K562 (cell line): ENCODE results near the gene RNF175. TPM values are rescaled to one million over a fixed set of nuclear protein-coding genes. Genes with fewer than 3 reads are reported as not detected.

Experiments used
- ATAC-seq: fragments of 200-7000 bp; cut with Tn5 transposase; 3 replicates; pipeline ENCODE4 v1.9.1; 2020; ENCODE audit warnings: moderate library complexity
- BruUV-seq: library from RNA; stranded (reverse); fragments of 400-500 nt; replicated peaks from 2 replicates; lab custom pipeline; 2021; lab: Mats Ljungman, UMichigan
- CTCF ChIA-PET: fragments of 300-600 bp; formaldehyde crosslinking; extraction: SDS; loops from one replicate; lab custom pipeline; 2021; ENCODE audit warnings: low intra/inter-chr PET ratio; lab: Yijun Ruan, JAX
- POLR2A ChIA-PET: fragments of 300-600, 350-650 bp; sonication (Branson Sonifier 250); formaldehyde crosslinking; extraction: SDS; loops from one replicate; lab custom pipeline; 2021; ENCODE audit warnings: antibody characterized with exemption, inconsistent platforms; lab: Yijun Ruan, JAX
- DNase-seq, 4 experiments: peaks; one replicate each; pipeline versions ENCODE4 v3.0.0 to v3.0.0-alpha.2; 2011 to 2018; ENCODE audit warnings: low spot score in 3 of 4, mixed read lengths in 3 of 4; ENCODE audit errors: extremely low read depth in 1 of 4
- FAIRE-seq: peaks from 2 replicates; lab custom pipeline; 2011; peaks lifted over from hg19 to GRCh38; lab: Jason Lieb, UNC
- H2AFZ ChIP-seq: 2 replicates; pipeline ENCODE4 v1.6.0; 2011; ENCODE audit warnings: low read depth, low read length, control low read depth, inconsistent platforms
- H3K27ac ChIP-seq: fragments of 200-600 bp; 3 replicates; pipeline ENCODE4 v1.8.0; 2011; ENCODE audit warnings: low read depth, mild to moderate bottlenecking, control low read depth, inconsistent platforms, low read length, moderate library complexity, mixed read lengths; ENCODE audit errors: extremely low read depth
- H3K27me3 ChIP-seq, 2 experiments: fragments of 300-600 bp in 1 of 2; 2 replicates in 1 of 2; 3 replicates in 1 of 2; pipeline versions ENCODE4 v1.6.0 to v1.8.0; 2011; ENCODE audit warnings: inconsistent platforms in 2 of 2, low read length in 2 of 2, mild to moderate bottlenecking in 1 of 2, mixed read lengths in 1 of 2, moderate library complexity in 1 of 2; ENCODE audit not compliant: control insufficient read depth in 2 of 2, insufficient read depth in 2 of 2
- H3K36me3 ChIP-seq: fragments of 300-600 bp; 3 replicates; pipeline ENCODE4 v1.8.0; 2011; ENCODE audit warnings: mild to moderate bottlenecking, low read length, inconsistent platforms; ENCODE audit not compliant: control insufficient read depth, insufficient read depth
- H3K4me1 ChIP-seq, 2 experiments: fragments of 200-600 bp in 1 of 2; replicated peaks in 1 of 2; 2 replicates in 1 of 2; 3 replicates in 1 of 2; pipeline versions ENCODE4 v1.5.1 to v1.8.0; 2011; ENCODE audit warnings: inconsistent platforms in 2 of 2, low read length in 2 of 2, mild to moderate bottlenecking in 1 of 2, mixed read lengths in 1 of 2, moderate library complexity in 1 of 2; ENCODE audit not compliant: control insufficient read depth in 2 of 2, insufficient read depth in 2 of 2
- H3K4me2 ChIP-seq: 2 replicates; pipeline ENCODE4 v1.6.1; 2011; ENCODE audit warnings: low read length, control low read depth, inconsistent platforms, mixed read lengths; ENCODE audit not compliant: insufficient read depth
- H3K4me3 ChIP-seq: fragments of 200-600 bp; sonication (generic), shearing (Covaris generic); 2 replicates; pipeline ENCODE4 v1.5.1; 2016; ENCODE audit warnings: control low read depth, inconsistent platforms
- H3K79me2 ChIP-seq: fragments of 200-600 bp; 3 replicates; pipeline ENCODE4 v1.8.0; 2011; ENCODE audit warnings: low read length, inconsistent platforms; ENCODE audit not compliant: control insufficient read depth, insufficient read depth
- H3K9ac ChIP-seq, 2 experiments: 2 replicates each; pipeline versions ENCODE4 v1.6.0 to v1.6.1; 2011; ENCODE audit warnings: low read depth in 2 of 2, low read length in 2 of 2, control low read depth in 1 of 2, inconsistent platforms in 1 of 2, mild to moderate bottlenecking in 1 of 2, mixed read lengths in 1 of 2; ENCODE audit not compliant: insufficient read depth in 1 of 2
- H3K9me1 ChIP-seq: one replicate; pipeline ENCODE4 v1.6.0; 2011; ENCODE audit warnings: inconsistent platforms, mild to moderate bottlenecking, low read length, moderate library complexity; ENCODE audit not compliant: control insufficient read depth, insufficient read depth
- H3K9me3 ChIP-seq: replicated peaks from 2 replicates; pipeline ENCODE4 v1.5.1; 2011; ENCODE audit warnings: low read depth, low read length, inconsistent platforms; ENCODE audit not compliant: control insufficient read depth, insufficient read depth
- H4K20me1 ChIP-seq: replicated peaks from 2 replicates; pipeline ENCODE4 v1.6.1; 2011; ENCODE audit warnings: low read length, inconsistent platforms, mixed read lengths; ENCODE audit not compliant: control insufficient read depth, insufficient read depth
- CHD1 ChIP-seq: fragments of 200-600 bp; sonication (generic); IDR thresholded peaks from one replicate; pipeline ENCODE4 v1.6.1; 2012; ENCODE audit warnings: mild to moderate bottlenecking, moderate library complexity, low read length, inconsistent platforms
- HDAC1 ChIP-seq, 2 experiments: fragments of 450-650 bp; IDR thresholded peaks; 2 replicates each; pipeline ENCODE4 v1.6.1; 2016 to 2017; ENCODE audit warnings: inconsistent platforms in 1 of 2, mild to moderate bottlenecking in 1 of 2, moderate library complexity in 1 of 2
- IRF9 ChIP-seq: fragments of 450-650 bp; IDR thresholded peaks from 2 replicates; pipeline ENCODE4 v1.6.1; 2016; ENCODE audit warnings: missing biosample characterization, missing genetic modification characterization
- KAT7 ChIP-seq: sonication (generic); formaldehyde crosslinking; IDR thresholded peaks from 2 replicates; pipeline ENCODE4 v1.8.0; 2022; ENCODE audit warnings: missing genetic modification reagents, mild to moderate bottlenecking, borderline replicate concordance
- MEIS2 ChIP-seq: fragments of 450-650 bp; IDR thresholded peaks from 2 replicates; pipeline ENCODE4 v1.6.1; 2014; ENCODE audit warnings: mild to moderate bottlenecking; ENCODE audit not compliant: partially characterized antibody
- SIX5 ChIP-seq, 2 experiments: IDR thresholded peaks; 2 replicates each; pipeline ENCODE4 v1.6.1; 2011; ENCODE audit warnings: low read length in 2 of 2, borderline replicate concordance in 1 of 2, low read depth in 1 of 2, mild to moderate bottlenecking in 1 of 2, moderate library complexity in 1 of 2; ENCODE audit not compliant: insufficient read depth in 1 of 2
- SMAD4 ChIP-seq: fragments of 250-450 bp; sonication (Bioruptor Pico); conservative IDR thresholded peaks from 2 replicates; pipeline ENCODE4 v1.8.0; 2021; ENCODE audit warnings: inconsistent platforms, mild to moderate bottlenecking, moderate library complexity
- U2AF1 ChIP-seq: fragments of 200-400 bp; formaldehyde crosslinking; optimal IDR thresholded peaks from 2 replicates; pipeline ENCODE3; 2017; ENCODE audit warnings: mild to moderate bottlenecking, low read depth, low read length, moderate library complexity
- ZFP30 ChIP-seq: fragments of 250-450 bp; sonication (Bioruptor Pico); IDR thresholded peaks from 2 replicates; pipeline ENCODE4 v1.8.0; 2022; ENCODE audit warnings: moderate library complexity, mild to moderate bottlenecking, inconsistent platforms, borderline replicate concordance
- WGBS: fragments of 100-300 bp; shearing (Covaris generic); methylation state at CpG from one replicate; pipeline ENCODE4 v1.1.6; 2016; ENCODE audit warnings: low coverage, mixed read lengths; ENCODE audit not compliant: insufficient coverage; ENCODE audit errors: missing lambda C conversion rate; 5-methylcytosine and 5-hydroxymethylcytosine counted together
- in situ Hi-C: fragments of 300-500 bp; cut with MboI; formaldehyde crosslinking; loops from 4 replicates; pipeline ENCODE4 v1.15.0; 2018; ENCODE audit warnings: inconsistent platforms, mixed read lengths
- intact Hi-C: fragments of 100-400 bp; cut with micrococcal nuclease; formaldehyde crosslinking; loops from 2 replicates; pipeline ENCODE4 v1.14.2; 2022
- polyA plus RNA-seq, 8 experiments: library from polyadenylated mRNA; depleted of rRNA in 4 of 8; stranded (reverse) in 5 of 8; unstranded in 3 of 8; fragments of >200 nt; fragmentation: Nextera tagmentation in 2 of 8; fragmentation: Illumina TruSeq in 1 of 8; extraction: Ambion mirVana in 2 of 8; extraction: Trizol in 1 of 8; gene quantifications; 2 replicates each; pipeline versions ENCODE4 v1.2.1 to v1.2.3, GENCODE V29; 2011 to 2014; ENCODE audit warnings: inconsistent platforms in 1 of 8, missing spikeins in 1 of 8
- total RNA-seq, 7 experiments: library from RNA; depleted of rRNA in 6 of 7; stranded (reverse); fragments of >200 nt in 6 of 7; fragmentation: Illumina TruSeq in 2 of 7; extraction: Trizol in 2 of 7; gene quantifications; 2 replicates each; pipeline versions ENCODE4 v1.2.1 to v1.2.3, GENCODE V29; 2011 to 2021; ENCODE audit warnings: low replicate concordance in 1 of 7

The RNF175 gene
- total and polyA plus RNA-seq, 9 of the 15 experiments (the other 6 are each of a cell fraction or from before 2014, with no cell fraction given) = not detected

DNA sequence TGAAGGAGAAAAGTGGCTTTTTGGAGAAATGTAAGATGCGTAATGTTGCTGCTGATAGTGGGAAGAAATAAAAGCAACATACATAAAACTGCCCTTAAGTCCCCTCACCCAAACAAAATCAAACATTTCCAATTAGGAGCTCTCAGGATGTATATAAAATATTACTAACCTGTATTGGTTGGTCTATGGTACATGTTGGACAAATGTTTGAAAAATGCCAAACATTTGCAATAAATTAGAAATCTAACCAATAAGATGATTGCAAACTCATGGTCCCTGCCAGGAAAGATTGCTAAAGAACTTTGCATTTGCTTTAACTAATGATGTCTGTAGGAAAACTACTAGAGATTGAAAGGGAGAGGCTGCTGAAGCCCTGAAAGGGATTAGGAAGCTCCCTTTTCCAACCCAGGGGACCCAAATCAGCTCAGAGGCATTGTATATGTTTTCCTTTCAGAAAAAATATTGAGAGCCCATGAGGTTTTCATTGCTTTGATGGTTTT, 27.3 kb upstream of the RNF175 start:
- no peaks in the 10 kb centered on the region for H3K9me1 ChIP-seq
- no peak for DNase-seq
- H3K27ac ChIP-seq = no peak overlapping the region
- peaks cover 3 to 21% of the 10 kb centered on the region in 2 experiments; a peak in 4 of 5 replicates for H3K4me1 ChIP-seq
- no peak overlapping the region for H3K9ac ChIP-seq
- no TSS peak for BruUV-seq
- H3K9me3 ChIP-seq = no peaks in the 10 kb centered on the region
- no peak overlapping the region for H2AFZ ChIP-seq
- H3K27me3 ChIP-seq = peaks cover 34 to 49% of the 10 kb centered on the region in 2 experiments; a peak in 4 of 5 replicates
- ChIA-PET POLR2A (interaction anchor here (0.6 kb wide), 1 partner anchor 62 kb away, joined by 3 read pairs; no protein-coding TSS in a partner anchor), CTCF (interaction anchor here (0.7 kb wide), 1 partner anchor 715 kb away, joined by 3 read pairs; no protein-coding TSS in a partner anchor)
- in situ Hi-C loops (no loop called here), intact Hi-C loops (loop anchor here (10.0 kb wide), 1 partner anchor 528 kb away; no protein-coding TSS in a partner anchor)
- H3K4me3 ChIP-seq = no peak overlapping the region
- H3K4me2 ChIP-seq = no peak overlapping the region
- no peak for TF ChIP-seq HDAC1 (IDR thresholded peaks at IDR 0.05)
- TF ChIP-seq KAT7 (CRISPR knock-in tag) = no peak
- no peak for TF ChIP-seq MEIS2
- no peak for TF ChIP-seq ZFP30
- TF ChIP-seq SIX5 (IDR thresholded peaks at IDR 0.05; ENCODE audit: borderline replicate concordance in 1 of 2, insufficient read depth in 1 of 2, low read depth in 1 of 2, low read length in 2 of 2) = no peak
- TF ChIP-seq IRF9 (tag) = no peak
- TF ChIP-seq CHD1 = no peak
- no peak for TF ChIP-seq SMAD4
- TF ChIP-seq U2AF1 = no peak
- WGBS = 0% methylated on average over 1 of the region's 1 CpG
- no peaks in the 10 kb centered on the region for H3K79me2 ChIP-seq
- H3K36me3 ChIP-seq = no peaks in the 10 kb centered on the region
- H4K20me1 ChIP-seq = peaks cover 1% of the 10 kb centered on the region; the same call in 1 of the 2 replicates
- FAIRE-seq = no peak
- no peak for ATAC-seq
